ENCODE data around the gene GPR162.

GRCh38 chr12:6809056-6809455 is 12.6 kb upstream of the GPR162 start:
- TF ChIP-seq TAF1 (IDR thresholded peaks at IDR 0.05; ENCODE audit: low read depth) (no peak), CEBPB (IDR thresholded peaks at IDR 0.05) (0 out of 2 replicates have a peak, but pooled peaks have one; percentile 6)
